Activated B cell treated with CpG ODN at 0.5 μM for 24 hours (primary cell): ENCODE measurements around the gene LZTR1. TPM values are rescaled to one million over a fixed set of nuclear protein-coding genes. Genes with fewer than 3 reads are reported as not detected.

ENCODE experiments used
- ATAC-seq: fragments of 200-7000 bp; cut with Tn5 transposase; one replicate; pipeline ENCODE4 v1.10.0; 2021; ENCODE audit warnings: low read depth, mild to moderate bottlenecking, moderate library complexity
- CTCF ChIA-PET: fragments of 350-600 bp; sonication (Branson Sonifier 250); formaldehyde crosslinking; loops from one replicate; lab custom pipeline; 2021; ENCODE audit warnings: antibody characterized with exemption; lab: Charles Lee
- POLR2A ChIA-PET: fragments of 350-600 bp; sonication (Branson Sonifier 250); formaldehyde crosslinking; loops from one replicate; lab custom pipeline; 2021; ENCODE audit warnings: antibody characterized with exemption; lab: Charles Lee
- DNase-seq: peaks from one replicate; pipeline ENCODE4 v3.0.0; 2022
- H3K27ac Mint-ChIP-seq: one replicate; pipeline ENCODE4 v1.8.0; 2020; ENCODE audit warnings: mixed read lengths
- H3K27me3 Mint-ChIP-seq: one replicate; pipeline ENCODE4 v1.8.0; 2021; ENCODE audit warnings: mixed read lengths
- H3K36me3 Mint-ChIP-seq: one replicate; pipeline ENCODE4 v1.8.0; 2021; ENCODE audit warnings: low read depth, mixed read lengths
- H3K4me1 Mint-ChIP-seq: one replicate; pipeline ENCODE4 v1.8.0; 2021; ENCODE audit warnings: mixed read lengths
- H3K4me3 Mint-ChIP-seq: one replicate; pipeline ENCODE4 v1.8.0; 2020; ENCODE audit warnings: mild to moderate bottlenecking, mixed read lengths
- H3K9me3 Mint-ChIP-seq: one replicate; pipeline ENCODE4 v1.8.0; 2020; ENCODE audit warnings: mixed read lengths
- intact Hi-C: fragments of 100-400 bp; cut with micrococcal nuclease; formaldehyde crosslinking; loops from one replicate; pipeline ENCODE4 v1.15.1; 2024
- total RNA-seq: library from RNA; stranded (reverse); gene quantifications from 2 replicates; pipeline ENCODE4 v1.2.3, GENCODE V29; 2022
- TF ChIP-seq, protein P1 (sequence below): fragments of 200-600 bp; IDR thresholded peaks from one replicate; pipeline ENCODE4 v1.8.0; 2022; ENCODE audit warnings: antibody characterized with exemption, mild to moderate bottlenecking

LZTR1 gene
- total RNA-seq, 1 donor from 2014 or later = 89.3 TPM

DNA sequence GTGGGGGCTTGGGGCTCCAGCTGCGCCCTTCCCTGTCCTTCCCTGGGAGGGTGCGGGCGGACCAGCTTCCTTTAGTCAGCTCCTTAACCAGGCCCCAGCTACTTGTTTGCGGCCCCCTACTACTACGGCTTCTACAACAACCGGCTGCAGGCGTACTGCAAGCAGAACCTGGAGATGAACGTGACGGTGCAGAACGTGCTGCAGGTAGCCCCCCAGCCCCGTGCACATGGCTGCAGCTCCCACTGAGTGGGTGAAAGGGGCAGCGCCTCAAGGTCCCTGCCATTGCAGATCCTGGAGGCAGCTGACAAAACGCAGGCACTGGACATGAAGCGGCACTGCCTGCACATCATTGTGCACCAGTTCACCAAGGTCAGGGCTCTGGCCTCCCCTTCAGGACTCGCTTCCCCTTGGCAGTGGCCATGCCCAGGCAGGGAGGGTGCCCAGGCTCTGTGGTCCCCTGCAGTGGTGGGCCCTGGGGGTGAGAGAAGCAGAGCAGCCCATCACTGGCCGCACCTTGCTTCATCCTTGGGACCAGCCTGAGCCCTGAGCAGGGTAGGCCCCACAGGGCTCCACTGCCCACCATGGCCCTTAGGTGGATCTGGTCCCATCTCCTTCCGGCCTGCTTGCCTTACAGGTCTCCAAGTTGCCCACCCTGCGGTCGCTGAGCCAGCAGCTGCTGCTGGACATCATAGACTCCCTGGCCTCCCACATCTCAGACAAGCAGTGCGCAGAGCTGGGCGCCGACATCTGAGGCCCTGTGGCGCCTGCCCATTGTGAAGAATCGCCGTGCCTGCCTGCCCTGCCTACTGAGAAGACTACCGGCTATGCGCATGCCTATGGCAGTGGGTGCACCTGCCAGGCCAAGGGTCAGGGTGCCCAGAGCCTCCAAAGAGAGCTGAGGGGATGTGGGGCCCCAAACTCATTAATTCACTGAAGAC lies 14.8 kb downstream of the LZTR1 start:
- H3K27ac Mint-ChIP-seq = no peak overlapping the region
- ATAC-seq (no peak), DNase-seq (no peak)
- H3K4me3 Mint-ChIP-seq = no peak overlapping the region
- CTCF ChIA-PET = no interaction called here
- H3K27me3 Mint-ChIP-seq = no peaks in the 10 kb centered on the region
- TF ChIP-seq, protein P1, sequence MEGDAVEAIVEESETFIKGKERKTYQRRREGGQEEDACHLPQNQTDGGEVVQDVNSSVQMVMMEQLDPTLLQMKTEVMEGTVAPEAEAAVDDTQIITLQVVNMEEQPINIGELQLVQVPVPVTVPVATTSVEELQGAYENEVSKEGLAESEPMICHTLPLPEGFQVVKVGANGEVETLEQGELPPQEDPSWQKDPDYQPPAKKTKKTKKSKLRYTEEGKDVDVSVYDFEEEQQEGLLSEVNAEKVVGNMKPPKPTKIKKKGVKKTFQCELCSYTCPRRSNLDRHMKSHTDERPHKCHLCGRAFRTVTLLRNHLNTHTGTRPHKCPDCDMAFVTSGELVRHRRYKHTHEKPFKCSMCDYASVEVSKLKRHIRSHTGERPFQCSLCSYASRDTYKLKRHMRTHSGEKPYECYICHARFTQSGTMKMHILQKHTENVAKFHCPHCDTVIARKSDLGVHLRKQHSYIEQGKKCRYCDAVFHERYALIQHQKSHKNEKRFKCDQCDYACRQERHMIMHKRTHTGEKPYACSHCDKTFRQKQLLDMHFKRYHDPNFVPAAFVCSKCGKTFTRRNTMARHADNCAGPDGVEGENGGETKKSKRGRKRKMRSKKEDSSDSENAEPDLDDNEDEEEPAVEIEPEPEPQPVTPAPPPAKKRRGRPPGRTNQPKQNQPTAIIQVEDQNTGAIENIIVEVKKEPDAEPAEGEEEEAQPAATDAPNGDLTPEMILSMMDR = no peak
- intact Hi-C loops = no loop called here
- POLR2A ChIA-PET = no interaction called here
- peaks cover 57% of the 10 kb centered on the region for H3K36me3 Mint-ChIP-seq
- H3K4me1 Mint-ChIP-seq = peaks cover 18% of the 10 kb centered on the region
- H3K9me3 Mint-ChIP-seq = no peaks in the 10 kb centered on the region

- DNase-seq (no peak), ATAC-seq (no peak)
- ChIA-PET POLR2A (interaction anchor here (0.6 kb wide), 1 partner anchor 79 kb away, joined by 3 read pairs; no protein-coding TSS in a partner anchor), CTCF (no interaction called here)
- intact Hi-C loops = no loop called here
- TF ChIP-seq, protein P1 = no peak
- peaks cover 20% of the 10 kb centered on the region for H3K4me1 Mint-ChIP-seq
- no peak overlapping the region for H3K27ac Mint-ChIP-seq
- no peaks in the 10 kb centered on the region for H3K9me3 Mint-ChIP-seq
- no peaks in the 10 kb centered on the region for H3K27me3 Mint-ChIP-seq
- peaks cover 52% of the 10 kb centered on the region for H3K36me3 Mint-ChIP-seq
- H3K4me3 Mint-ChIP-seq = no peak overlapping the region
These were observed 15.6 kb downstream of the LZTR1 start for GRCh38 chr22:20997536-20998257.

DNA sequence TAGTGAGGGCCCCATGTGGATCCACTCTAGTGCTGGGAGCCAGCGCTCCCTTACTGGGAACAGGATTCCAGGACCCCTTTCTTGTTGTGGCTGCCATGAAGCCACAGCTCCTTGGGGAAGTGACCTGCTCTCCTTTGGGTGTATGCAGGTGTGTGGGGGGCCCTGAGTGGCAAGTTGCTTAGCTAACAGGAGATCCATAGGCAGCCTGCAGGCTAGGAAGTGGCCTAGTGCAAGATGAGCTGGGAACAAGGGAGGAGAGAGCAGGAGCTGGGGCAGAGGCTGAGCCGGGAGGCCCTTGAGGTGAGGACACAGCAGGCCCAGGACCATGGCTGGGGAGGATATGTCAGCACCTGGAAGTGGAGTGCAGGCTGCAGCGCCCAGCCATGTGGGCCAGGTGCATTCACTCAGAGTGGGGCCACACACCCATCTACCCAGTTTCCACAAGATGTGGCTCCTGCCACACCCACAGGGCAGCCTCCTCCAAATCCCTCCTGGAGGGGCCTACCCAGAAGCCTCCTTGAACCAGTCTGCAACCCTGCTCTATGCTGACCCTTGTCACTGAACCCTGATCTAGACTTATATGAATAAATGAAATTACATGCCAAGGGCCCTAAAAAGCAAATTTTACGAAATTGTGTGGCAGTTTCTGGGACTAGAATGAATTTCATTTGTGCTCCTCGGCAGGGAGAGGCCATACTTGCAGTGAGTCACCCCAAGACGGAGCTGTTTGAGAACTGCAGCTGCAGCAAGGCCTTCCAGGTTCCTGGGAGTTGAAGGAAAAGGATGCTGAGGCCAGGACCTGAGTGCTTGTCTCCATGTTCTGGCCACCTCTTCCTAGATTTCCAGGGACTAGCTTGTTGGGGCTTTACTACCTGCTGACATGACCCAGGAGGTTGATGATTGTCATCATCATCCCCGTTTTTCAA lies 16.6 kb downstream of the LZTR1 start:
- ATAC-seq = no peak
- CTCF ChIA-PET = no interaction called here
- Mint-ChIP-seq H3K27ac (no peak overlapping the region), H3K4me3 (no peak overlapping the region), H3K27me3 (no peaks in the 10 kb centered on the region), H3K9me3 (no peaks in the 10 kb centered on the region), H3K36me3 (peaks cover 47% of the 10 kb centered on the region), H3K4me1 (peaks cover 26% of the 10 kb centered on the region)
- TF ChIP-seq, protein P1 = no peak
- DNase-seq = no peak
- POLR2A ChIA-PET = interaction anchor here (0.6 to 6.5 kb wide), 2 partner anchors 17 to 80 kb away, joined by 3 to 90 read pairs; partner anchors contain the start of gene LZTR1
- intact Hi-C loops = no loop called here

DNA sequence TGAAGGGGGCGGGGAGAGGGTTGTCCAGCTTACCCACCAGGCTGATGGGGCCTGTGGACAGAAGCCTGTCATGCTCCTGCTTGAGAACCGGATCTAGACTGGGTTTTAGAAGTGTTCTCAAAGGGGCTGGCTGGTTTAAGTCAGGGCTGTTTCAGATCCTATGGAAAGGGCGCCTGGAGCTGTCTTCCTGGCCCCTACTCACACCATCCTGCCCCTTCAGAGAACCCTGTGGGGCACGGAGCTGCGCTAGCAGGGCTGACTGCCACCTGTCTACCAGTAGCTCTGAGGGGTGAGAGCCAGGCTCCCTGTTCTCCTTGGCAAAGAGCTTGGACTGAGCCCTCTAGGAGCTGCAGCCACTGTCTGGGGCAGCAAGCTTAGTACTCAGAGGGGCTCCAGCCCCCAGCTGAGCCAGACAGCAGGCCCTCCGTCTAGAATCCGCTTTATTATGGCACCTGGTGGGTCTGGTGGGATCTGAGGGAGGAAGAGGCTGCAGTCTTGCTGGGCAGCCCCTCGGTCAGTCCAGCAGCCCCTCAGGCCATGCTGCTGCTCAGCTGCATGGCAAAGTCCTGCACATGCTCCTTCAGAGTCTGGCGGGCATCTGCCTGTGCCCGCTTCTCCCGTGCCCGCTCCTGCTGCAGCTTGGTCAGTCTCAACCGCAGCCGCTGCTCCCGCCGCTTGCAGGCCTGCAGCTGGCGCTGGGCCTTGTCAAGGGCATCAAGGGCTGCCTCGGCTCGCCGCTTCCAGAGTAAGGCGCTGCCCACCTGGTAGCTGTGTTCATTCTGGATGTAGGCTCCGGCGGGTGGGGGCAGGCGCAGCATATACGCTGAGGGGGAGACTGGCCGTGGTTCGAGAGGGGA lies 17.5 kb downstream of the LZTR1 start:
- TF ChIP-seq, protein P1 = no peak
- Mint-ChIP-seq H3K4me3 (peak overlapping the region; percentile 93), H3K27ac (no peak overlapping the region), H3K27me3 (no peaks in the 10 kb centered on the region), H3K4me1 (peaks cover 26% of the 10 kb centered on the region), H3K9me3 (no peaks in the 10 kb centered on the region), H3K36me3 (peaks cover 46% of the 10 kb centered on the region)
- ATAC-seq = no peak
- ChIA-PET CTCF (no interaction called here), POLR2A (interaction anchor here (0.6 to 6.5 kb wide), 2 partner anchors 18 to 1839 kb away, joined by 3 to 90 read pairs; partner anchors contain the start of gene LZTR1)
- intact Hi-C loops = loop anchor here (5.0 kb wide), 1 partner anchor 32 kb away; the partner anchor contains the start of gene AIFM3
- DNase-seq = no peak
